IMR-90 (cell line): ENCODE measurements around the gene PODNL1.

ENCODE experiments used
- POLR2A ChIP-seq: IDR thresholded peaks from 2 replicates; pipeline ENCODE4 v1.6.1; 2012; ENCODE audit warnings: mild to moderate bottlenecking, low read depth, low read length
- TF ChIP-seq, protein P1 (sequence below): conservative IDR thresholded peaks from 2 replicates; pipeline ENCODE4 v1.5.1; 2012; ENCODE audit warnings: mild to moderate bottlenecking, low read depth, low read length, improper control_type of control experiment

DNA sequence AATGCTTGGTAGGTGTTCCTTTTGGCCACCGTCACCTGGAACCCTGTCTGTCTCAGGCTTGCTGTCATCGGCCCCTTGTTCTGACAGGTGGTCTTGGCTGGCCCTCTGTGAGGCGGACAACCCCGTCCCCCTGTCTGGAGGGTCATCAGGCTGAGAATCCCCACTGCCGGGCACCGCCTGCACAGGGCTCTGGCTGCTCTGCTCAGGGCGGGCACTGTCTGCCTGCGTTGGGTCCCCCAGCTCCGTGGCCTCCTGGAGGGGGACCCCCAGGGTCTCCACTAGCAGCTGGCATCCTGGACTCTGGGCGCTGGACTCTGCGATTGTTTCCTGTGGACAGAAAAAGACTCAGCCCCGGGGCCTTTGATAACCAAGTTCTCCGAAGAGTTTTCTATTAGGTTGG is 48.1 kb downstream of the PODNL1 start:
- TF ChIP-seq, protein P1, sequence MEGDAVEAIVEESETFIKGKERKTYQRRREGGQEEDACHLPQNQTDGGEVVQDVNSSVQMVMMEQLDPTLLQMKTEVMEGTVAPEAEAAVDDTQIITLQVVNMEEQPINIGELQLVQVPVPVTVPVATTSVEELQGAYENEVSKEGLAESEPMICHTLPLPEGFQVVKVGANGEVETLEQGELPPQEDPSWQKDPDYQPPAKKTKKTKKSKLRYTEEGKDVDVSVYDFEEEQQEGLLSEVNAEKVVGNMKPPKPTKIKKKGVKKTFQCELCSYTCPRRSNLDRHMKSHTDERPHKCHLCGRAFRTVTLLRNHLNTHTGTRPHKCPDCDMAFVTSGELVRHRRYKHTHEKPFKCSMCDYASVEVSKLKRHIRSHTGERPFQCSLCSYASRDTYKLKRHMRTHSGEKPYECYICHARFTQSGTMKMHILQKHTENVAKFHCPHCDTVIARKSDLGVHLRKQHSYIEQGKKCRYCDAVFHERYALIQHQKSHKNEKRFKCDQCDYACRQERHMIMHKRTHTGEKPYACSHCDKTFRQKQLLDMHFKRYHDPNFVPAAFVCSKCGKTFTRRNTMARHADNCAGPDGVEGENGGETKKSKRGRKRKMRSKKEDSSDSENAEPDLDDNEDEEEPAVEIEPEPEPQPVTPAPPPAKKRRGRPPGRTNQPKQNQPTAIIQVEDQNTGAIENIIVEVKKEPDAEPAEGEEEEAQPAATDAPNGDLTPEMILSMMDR: no peak
- TF ChIP-seq POLR2A: no peak
